Activated CD8-positive, alpha-beta T cell treated with anti-CD3 and anti-CD28 coated beads for 36 hours (primary cell): ENCODE data around the gene ANLN. TPM values are rescaled to one million over a fixed set of nuclear protein-coding genes. Genes with fewer than 3 reads are reported as not detected.
A peak's percentile ranks its signal among the peaks of the same experiment; 100 is the strongest.

Experiments used
- ATAC-seq: fragments of 200-7000 bp; cut with Tn5 transposase; one replicate; pipeline ENCODE4 v1.10.0; 2021; ENCODE audit warnings: mild to moderate bottlenecking, moderate library complexity
- CTCF ChIA-PET: fragments of 350-600 bp; sonication (Branson Sonifier 250); formaldehyde crosslinking; loops from one replicate; lab custom pipeline; 2021; ENCODE audit warnings: antibody characterized with exemption; lab: Charles Lee
- POLR2A ChIA-PET: fragments of 350-600 bp; sonication (Branson Sonifier 250); formaldehyde crosslinking; loops from one replicate; lab custom pipeline; 2021; ENCODE audit warnings: antibody characterized with exemption; lab: Charles Lee
- DNase-seq: peaks from one replicate; pipeline ENCODE4 v3.0.0-alpha.2; 2020
- H3K27ac Mint-ChIP-seq: one replicate; pipeline ENCODE4 v1.8.0; 2021; ENCODE audit warnings: mild to moderate bottlenecking, mixed read lengths
- H3K27me3 Mint-ChIP-seq: one replicate; pipeline ENCODE4 v1.8.0; 2021; ENCODE audit warnings: mixed read lengths
- H3K36me3 Mint-ChIP-seq: one replicate; pipeline ENCODE4 v1.8.0; 2021; ENCODE audit warnings: low read depth, mixed read lengths
- H3K4me1 Mint-ChIP-seq: one replicate; pipeline ENCODE4 v1.8.0; 2021; ENCODE audit warnings: low read depth, mixed read lengths
- H3K4me3 Mint-ChIP-seq: one replicate; pipeline ENCODE4 v1.8.0; 2021; ENCODE audit warnings: mild to moderate bottlenecking, moderate library complexity, mixed read lengths
- H3K9me3 Mint-ChIP-seq: one replicate; pipeline ENCODE4 v1.8.0; 2021; ENCODE audit warnings: mixed read lengths
- intact Hi-C: fragments of 100-400 bp; cut with micrococcal nuclease; formaldehyde crosslinking; loops from one replicate; pipeline ENCODE4 v1.10.0; 2022
- total RNA-seq, 2 experiments: library from RNA; stranded (reverse); gene quantifications; one replicate each; pipeline ENCODE4 v1.2.3, GENCODE V29; 2021
- TF ChIP-seq, protein P1 (sequence below): fragments of 200-600 bp; IDR thresholded peaks from one replicate; pipeline ENCODE4 v1.8.0; 2022; ENCODE audit warnings: antibody characterized with exemption, mild to moderate bottlenecking

Gene ANLN
- total RNA-seq, 2 experiments from 2014 or later, result 38.1 to 45.0 TPM

DNA sequence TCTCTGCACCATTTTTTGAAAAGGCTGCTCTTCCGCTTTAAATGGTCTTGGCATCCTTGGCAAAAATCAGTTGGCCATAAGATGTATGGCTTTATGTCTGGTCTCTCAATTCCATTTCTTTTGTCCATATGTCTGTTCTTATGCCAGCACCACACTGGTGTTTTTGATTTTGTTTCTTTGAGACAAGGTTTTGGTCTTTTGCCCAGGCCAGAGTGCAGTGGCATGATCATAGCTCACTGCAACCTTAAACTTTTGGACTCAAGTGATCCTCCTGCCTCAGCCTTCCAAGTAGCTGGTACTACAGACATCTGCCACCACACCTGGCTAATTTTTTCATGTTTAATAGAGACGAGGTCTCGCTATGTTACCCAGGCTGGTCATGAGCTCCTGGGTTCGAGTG lies 48.5 kb downstream of the ANLN start:
- ChIA-PET POLR2A (no interaction called here), CTCF (interaction anchor here (0.8 to 0.9 kb wide), 2 partner anchors 71 to 761 kb away, joined by 3 read pairs; a partner anchor contains a TSS)
- TF ChIP-seq, protein P1, sequence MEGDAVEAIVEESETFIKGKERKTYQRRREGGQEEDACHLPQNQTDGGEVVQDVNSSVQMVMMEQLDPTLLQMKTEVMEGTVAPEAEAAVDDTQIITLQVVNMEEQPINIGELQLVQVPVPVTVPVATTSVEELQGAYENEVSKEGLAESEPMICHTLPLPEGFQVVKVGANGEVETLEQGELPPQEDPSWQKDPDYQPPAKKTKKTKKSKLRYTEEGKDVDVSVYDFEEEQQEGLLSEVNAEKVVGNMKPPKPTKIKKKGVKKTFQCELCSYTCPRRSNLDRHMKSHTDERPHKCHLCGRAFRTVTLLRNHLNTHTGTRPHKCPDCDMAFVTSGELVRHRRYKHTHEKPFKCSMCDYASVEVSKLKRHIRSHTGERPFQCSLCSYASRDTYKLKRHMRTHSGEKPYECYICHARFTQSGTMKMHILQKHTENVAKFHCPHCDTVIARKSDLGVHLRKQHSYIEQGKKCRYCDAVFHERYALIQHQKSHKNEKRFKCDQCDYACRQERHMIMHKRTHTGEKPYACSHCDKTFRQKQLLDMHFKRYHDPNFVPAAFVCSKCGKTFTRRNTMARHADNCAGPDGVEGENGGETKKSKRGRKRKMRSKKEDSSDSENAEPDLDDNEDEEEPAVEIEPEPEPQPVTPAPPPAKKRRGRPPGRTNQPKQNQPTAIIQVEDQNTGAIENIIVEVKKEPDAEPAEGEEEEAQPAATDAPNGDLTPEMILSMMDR, result no peak
- H3K36me3 Mint-ChIP-seq, result peaks cover 19% of the 10 kb centered on the region
- ATAC-seq (no peak), DNase-seq (no peak)
- H3K9me3 Mint-ChIP-seq, result no peaks in the 10 kb centered on the region
- no peaks in the 10 kb centered on the region for H3K4me1 Mint-ChIP-seq
- H3K27me3 Mint-ChIP-seq, result no peaks in the 10 kb centered on the region
- H3K4me3 Mint-ChIP-seq, result no peak overlapping the region
- no peak overlapping the region for H3K27ac Mint-ChIP-seq
- intact Hi-C loops, result no loop called here

DNA sequence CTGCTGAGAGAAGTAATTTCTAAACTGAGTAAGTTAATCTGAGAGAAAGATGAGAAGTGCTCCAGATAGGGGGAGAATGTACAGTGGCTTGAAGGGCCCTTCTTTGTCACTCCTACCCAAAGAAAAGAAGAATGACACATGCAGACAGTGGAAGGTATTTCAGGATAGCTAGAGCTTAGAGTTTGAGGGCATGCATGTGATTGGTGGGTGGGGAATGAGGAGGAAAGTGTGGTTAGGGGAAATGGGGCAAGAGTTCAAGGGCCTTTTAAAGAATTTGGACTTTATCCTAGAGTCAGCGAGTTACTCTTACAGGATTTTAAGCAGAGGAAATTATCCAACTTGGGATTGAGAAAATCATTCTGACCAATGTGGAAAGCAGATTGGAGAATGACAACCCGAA lies 50.0 kb downstream of the ANLN start:
- Mint-ChIP-seq H3K4me1 (no peaks in the 10 kb centered on the region), H3K27me3 (no peaks in the 10 kb centered on the region), H3K4me3 (no peak overlapping the region), H3K36me3 (peaks cover 9% of the 10 kb centered on the region), H3K27ac (no peak overlapping the region), H3K9me3 (no peaks in the 10 kb centered on the region)
- DNase-seq (no peak), ATAC-seq (no peak)
- ChIA-PET POLR2A (no interaction called here), CTCF (interaction anchor here (0.8 to 2.7 kb wide), 3 partner anchors 11 to 762 kb away, joined by 3 to 19 read pairs (median 5); no protein-coding TSS in a partner anchor)
- intact Hi-C loops, result no loop called here
- TF ChIP-seq, protein P1, result no peak

DNA sequence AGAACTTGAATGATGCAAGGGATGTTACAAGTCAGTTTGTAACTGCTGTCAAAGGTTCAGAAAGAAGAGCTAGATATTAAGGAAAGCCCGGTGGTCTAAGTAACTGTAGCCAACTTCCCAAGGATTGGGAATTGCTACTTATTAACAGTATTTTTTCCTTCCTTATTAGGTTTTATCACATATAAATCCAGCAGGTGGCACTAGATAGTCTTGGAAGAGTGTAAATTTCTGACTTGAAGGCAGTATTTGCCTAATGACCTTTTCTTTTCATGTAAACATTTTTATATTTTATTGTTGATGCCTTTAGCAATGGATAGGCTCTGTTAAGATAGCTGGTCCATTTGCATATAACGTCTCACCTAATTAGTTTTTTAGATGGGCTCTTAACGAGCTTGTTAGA lies 51.2 kb downstream of the ANLN start:
- POLR2A ChIA-PET, result interaction anchor here (1.4 kb wide), 1 partner anchor 22 kb away, joined by 3 read pairs; no protein-coding TSS in a partner anchor
- H3K27me3 Mint-ChIP-seq, result no peaks in the 10 kb centered on the region

DNA sequence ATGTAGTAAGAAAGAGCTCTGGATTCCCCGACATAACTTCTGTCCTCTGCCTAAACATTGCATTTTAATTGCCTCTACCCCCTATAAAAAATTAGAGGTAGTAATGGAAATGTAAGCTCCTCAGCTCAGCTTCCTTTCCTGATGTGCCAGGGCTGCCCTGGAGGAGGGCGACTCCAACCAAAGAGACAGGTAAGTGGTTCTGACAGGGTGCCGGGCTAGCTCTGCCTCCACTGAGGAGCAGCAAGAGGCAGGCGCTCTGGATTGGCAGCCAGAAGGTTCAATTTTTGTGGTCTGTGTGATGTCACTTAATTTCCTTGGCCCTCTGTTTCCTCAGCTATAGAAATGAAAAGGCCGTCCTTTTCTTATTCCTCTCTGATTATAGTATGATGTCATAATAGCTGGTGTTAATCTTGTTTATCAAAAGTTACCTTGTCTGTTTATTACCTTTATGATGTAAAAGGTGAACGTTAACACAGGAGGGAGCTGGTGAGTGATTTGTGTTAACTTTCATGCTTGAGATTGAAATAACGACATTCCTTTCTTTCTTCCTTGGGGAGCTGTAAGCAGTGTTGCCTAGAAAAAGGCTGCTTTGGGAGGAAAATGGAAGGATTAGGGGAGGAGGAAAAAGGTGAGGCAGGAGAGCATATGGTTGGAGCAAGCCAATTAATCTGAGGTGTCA lies 51.8 kb downstream of the ANLN start:
- no peak for DNase-seq
- ChIA-PET CTCF (interaction anchor here (0.7 to 2.7 kb wide), 22 partner anchors 9 to 760 kb away, joined by 3 to 19 read pairs (median 4); a partner anchor contains a TSS), POLR2A (interaction anchor here (0.6 to 1.4 kb wide), 3 partner anchors 22 to 111 kb away, joined by 3 read pairs; no protein-coding TSS in a partner anchor)
- Mint-ChIP-seq H3K9me3 (no peaks in the 10 kb centered on the region), H3K4me1 (no peaks in the 10 kb centered on the region), H3K27me3 (no peaks in the 10 kb centered on the region), H3K4me3 (no peak overlapping the region), H3K27ac (no peak overlapping the region), H3K36me3 (peaks cover 5% of the 10 kb centered on the region)
- intact Hi-C loops, result no loop called here
- TF ChIP-seq, protein P1, result no peak
- no peak for ATAC-seq

More for the DNA sequence above, 51.2 kb downstream of the ANLN start:
- Mint-ChIP-seq H3K27ac (no peak overlapping the region), H3K4me1 (no peaks in the 10 kb centered on the region), H3K4me3 (no peak overlapping the region), H3K36me3 (peaks cover 3% of the 10 kb centered on the region), H3K9me3 (no peaks in the 10 kb centered on the region)
- intact Hi-C loops, result no loop called here
- TF ChIP-seq, protein P1, result peak; percentile 49
- ATAC-seq (no peak), DNase-seq (no peak)
- CTCF ChIA-PET, result interaction anchor here (0.8 to 2.7 kb wide), 20 partner anchors 9 to 761 kb away, joined by 3 to 19 read pairs (median 4); a partner anchor contains a TSS
